Right atrium auricular region (tissue), 2 donors: Measurements from ENCODE around the gene TRIM56. TPM values are rescaled to one million over a fixed set of nuclear protein-coding genes. Genes with fewer than 3 reads are reported as not detected.
A peak's percentile ranks its signal among the peaks of the same experiment; 100 is the strongest.
"Not testable (repeated sequence)": the region's sequence is repeated elsewhere in the genome, so short reads cannot be mapped to it uniquely, and the experiment has no call there.

Source experiments
- DNase-seq: peaks from one replicate; pipeline ENCODE4 v3.0.0-alpha.2; 2019; ENCODE audit warnings: low spot score
- H3K27ac ChIP-seq, 2 donors: fragments of 200-600 bp; sonication (generic); 1 replicate in 1 of 2; 2 replicates in 1 of 2; pipeline ENCODE4 v1.5.1; 2016 to 2019
- H3K27me3 ChIP-seq, 2 donors: fragments of 200-600 bp; sonication (generic); one replicate each; pipeline versions ENCODE4 v1.5.1 to v1.6.0; 2017 to 2019
- H3K36me3 ChIP-seq: fragments of 200-600 bp; sonication (generic); one replicate; pipeline ENCODE4 v1.5.1; 2016
- H3K4me1 ChIP-seq, 2 donors: fragments of 200-600 bp; sonication (generic); one replicate each; pipeline versions ENCODE4 v1.5.1 to v1.6.0; 2017 to 2019
- H3K4me3 ChIP-seq, 2 donors: fragments of 200-600 bp; sonication (generic); 1 replicate in 1 of 2; 2 replicates in 1 of 2; pipeline ENCODE4 v1.5.1; 2017 to 2019; ENCODE audit warnings: mild to moderate bottlenecking in 1 of 2, moderate library complexity in 1 of 2
- H3K9me3 ChIP-seq, 2 donors: fragments of 200-600 bp; sonication (generic); one replicate each; pipeline ENCODE4 v1.5.1; 2019
- total RNA-seq, 2 donors: library from RNA; depleted of rRNA; stranded (reverse); fragments of >200 nt; gene quantifications; one replicate each; pipeline ENCODE4 v1.1.0, GENCODE V29; 2016
- TF ChIP-seq, protein P1 (sequence below), 2 donors: fragments of 200-600 bp; sonication (generic); IDR thresholded peaks; one replicate each; pipeline ENCODE4 v1.5.1; 2019; ENCODE audit warnings: antibody characterized with exemption in 2 of 2

The TRIM56 gene
- total RNA-seq, 2 donors from 2014 or later: 10.2 to 15.2 TPM

DNA sequence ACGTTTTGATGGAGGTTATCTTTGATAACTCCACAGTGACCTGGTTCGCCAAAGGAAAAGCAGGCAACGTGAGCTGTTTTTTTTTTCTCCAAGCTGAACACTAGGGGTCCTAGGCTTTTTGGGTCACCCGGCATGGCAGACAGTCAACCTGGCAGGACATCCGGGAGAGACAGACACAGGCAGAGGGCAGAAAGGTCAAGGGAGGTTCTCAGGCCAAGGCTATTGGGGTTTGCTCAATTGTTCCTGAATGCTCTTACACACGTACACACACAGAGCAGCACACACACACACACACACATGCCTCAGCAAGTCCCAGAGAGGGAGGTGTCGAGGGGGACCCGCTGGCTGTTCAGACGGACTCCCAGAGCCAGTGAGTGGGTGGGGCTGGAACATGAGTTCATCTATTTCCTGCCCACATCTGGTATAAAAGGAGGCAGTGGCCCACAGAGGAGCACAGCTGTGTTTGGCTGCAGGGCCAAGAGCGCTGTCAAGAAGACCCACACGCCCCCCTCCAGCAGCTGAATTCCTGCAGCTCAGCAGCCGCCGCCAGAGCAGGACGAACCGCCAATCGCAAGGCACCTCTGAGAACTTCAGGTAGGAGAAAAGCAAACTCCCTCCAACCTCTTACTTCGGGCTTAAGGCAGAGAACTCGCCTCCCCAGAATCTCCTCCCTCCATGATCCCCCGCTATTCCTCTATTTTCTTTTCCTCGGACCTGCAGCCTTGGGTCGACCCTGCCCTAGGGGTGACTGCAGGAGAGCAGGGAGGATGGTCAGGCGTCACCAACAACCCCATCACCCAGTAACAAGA, 41.6 kb downstream of the TRIM56 start, which contains the start of gene SERPINE1:
SERPINE1 (plus strand) TSS at position 454 of the 809 bp plus-strand sequence. CDS start 1,290 bp downstream, outside the sequence.
- Histone ChIP-seq H3K27me3 (no peaks in the 10 kb centered on the region), H3K4me3 (peak within 1 kb of the TSS; percentile 34 to 36), H3K4me1 (peaks cover 0 to 68% of the 10 kb centered on the region in 2 donors), H3K9me3 (no peaks in the 10 kb centered on the region), H3K36me3 (peaks cover 15% of the 10 kb centered on the region), H3K27ac (peak within 1 kb of the TSS; percentile 77 to 79)
- peak; percentile 96 for DNase-seq
- TF ChIP-seq, protein P1, sequence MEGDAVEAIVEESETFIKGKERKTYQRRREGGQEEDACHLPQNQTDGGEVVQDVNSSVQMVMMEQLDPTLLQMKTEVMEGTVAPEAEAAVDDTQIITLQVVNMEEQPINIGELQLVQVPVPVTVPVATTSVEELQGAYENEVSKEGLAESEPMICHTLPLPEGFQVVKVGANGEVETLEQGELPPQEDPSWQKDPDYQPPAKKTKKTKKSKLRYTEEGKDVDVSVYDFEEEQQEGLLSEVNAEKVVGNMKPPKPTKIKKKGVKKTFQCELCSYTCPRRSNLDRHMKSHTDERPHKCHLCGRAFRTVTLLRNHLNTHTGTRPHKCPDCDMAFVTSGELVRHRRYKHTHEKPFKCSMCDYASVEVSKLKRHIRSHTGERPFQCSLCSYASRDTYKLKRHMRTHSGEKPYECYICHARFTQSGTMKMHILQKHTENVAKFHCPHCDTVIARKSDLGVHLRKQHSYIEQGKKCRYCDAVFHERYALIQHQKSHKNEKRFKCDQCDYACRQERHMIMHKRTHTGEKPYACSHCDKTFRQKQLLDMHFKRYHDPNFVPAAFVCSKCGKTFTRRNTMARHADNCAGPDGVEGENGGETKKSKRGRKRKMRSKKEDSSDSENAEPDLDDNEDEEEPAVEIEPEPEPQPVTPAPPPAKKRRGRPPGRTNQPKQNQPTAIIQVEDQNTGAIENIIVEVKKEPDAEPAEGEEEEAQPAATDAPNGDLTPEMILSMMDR (IDR thresholded peaks at IDR 0.05): peak in 1 of 2 donors; percentile 23

DNA sequence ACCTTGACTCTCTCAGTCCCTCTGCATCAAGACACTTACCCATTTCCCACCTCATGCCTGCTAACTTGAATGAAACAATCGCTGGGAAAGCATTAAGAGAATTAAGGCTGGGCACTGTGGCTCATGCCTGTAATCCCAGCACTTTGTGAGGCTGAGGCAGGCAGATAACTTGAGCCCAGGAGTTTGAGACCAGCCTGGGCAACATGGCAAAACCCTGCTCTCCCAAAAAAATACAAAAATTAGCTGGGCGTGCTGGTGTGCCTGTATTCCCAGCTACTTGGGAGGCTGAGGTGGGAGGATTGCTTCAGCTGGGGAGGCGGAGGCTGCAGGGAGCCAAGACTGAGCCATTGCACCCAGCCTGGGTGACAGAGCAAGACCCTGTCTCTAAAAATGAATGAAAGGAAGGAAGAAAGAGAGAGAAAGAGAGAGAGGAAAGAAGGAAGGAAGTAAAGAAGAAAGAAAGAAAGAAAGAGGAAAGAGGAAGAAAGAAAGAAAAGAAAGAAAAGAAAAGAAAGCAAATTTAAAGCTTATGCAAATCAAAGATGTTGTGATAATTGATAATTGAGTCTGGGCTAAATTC, 42.3 kb downstream of the TRIM56 start:
- Histone ChIP-seq H3K27ac (peak overlapping the region; percentile 77 to 79), H3K36me3 (peaks cover 20% of the 10 kb centered on the region), H3K4me3 (peak overlapping the region; percentile 34 to 36), H3K4me1 (peaks cover 0 to 61% of the 10 kb centered on the region in 2 donors), H3K27me3 (no peaks in the 10 kb centered on the region), H3K9me3 (no peaks in the 10 kb centered on the region)
- no peak for DNase-seq
- TF ChIP-seq, protein P1 (IDR thresholded peaks at IDR 0.05): no peak

DNA sequence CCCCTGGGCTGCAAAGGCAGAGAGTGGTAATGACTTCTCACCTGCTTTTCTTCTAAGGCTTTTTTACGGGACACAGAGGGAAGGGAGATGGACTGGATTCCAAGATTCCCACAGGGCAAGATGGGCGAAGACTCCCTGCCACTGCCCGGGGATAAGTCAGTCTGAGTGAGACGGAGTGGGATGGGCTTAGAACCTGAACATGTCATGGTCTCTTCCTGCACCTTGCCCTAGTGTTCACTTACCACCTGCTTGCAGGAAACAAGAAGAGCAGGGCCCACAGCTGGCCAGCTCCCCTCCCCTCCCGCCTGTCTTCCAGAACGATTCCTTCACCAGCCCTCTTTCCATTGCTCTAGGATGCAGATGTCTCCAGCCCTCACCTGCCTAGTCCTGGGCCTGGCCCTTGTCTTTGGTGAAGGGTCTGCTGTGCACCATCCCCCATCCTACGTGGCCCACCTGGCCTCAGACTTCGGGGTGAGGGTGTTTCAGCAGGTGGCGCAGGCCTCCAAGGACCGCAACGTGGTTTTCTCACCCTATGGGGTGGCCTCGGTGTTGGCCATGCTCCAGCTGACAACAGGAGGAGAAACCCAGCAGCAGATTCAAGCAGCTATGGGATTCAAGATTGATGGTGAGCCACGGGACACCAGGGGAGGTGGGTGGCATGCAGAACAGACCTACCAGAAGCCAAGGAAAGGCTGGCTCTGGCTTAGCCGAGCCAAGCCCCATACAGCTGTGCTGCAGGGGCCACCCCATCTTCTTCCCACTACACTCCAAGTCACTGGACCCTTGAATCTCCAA, 43.0 kb downstream of the TRIM56 start:
- no peak for DNase-seq
- Histone ChIP-seq H3K4me1 (peaks cover 0 to 54% of the 10 kb centered on the region in 2 donors), H3K36me3 (peaks cover 20% of the 10 kb centered on the region), H3K27me3 (no peaks in the 10 kb centered on the region), H3K4me3 (peak overlapping the region; percentile 34 to 36), H3K9me3 (no peaks in the 10 kb centered on the region), H3K27ac (no peak overlapping the region)
- TF ChIP-seq, protein P1 (IDR thresholded peaks at IDR 0.05): no peak

DNA sequence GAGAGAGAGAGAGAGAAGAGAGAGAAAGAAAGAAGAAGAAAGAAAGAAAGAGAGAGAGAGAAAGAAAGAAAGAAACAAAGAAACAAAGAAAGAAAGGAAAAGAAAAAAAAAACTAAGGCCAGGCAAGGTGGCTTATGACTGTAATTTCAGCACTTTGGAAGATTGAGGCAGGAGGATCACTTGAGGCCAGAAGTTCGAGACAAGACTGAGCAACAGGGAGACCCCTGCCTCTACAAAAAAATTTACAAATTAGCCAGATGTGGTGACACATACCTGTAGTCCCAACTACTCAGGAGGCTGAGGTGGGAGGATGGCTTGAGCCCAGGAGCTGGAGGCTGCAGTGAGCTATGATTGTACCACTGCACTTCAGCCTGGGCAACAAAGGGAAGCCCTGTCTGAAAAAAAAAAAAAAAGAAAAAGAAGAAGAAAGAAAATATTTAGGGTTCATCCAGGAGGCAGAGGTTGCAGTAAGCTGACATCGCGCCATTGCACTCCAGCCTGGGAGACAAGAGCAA, 44.4 kb downstream of the TRIM56 start:
- no peaks in the 10 kb centered on the region for H3K9me3 ChIP-seq
- no peaks in the 10 kb centered on the region for H3K27me3 ChIP-seq
- no peak overlapping the region for H3K27ac ChIP-seq
- TF ChIP-seq, protein P1 (IDR thresholded peaks at IDR 0.05): no peak
- peaks cover 0 to 42% of the 10 kb centered on the region in 2 donors for H3K4me1 ChIP-seq
- no peak overlapping the region for H3K4me3 ChIP-seq
- H3K36me3 ChIP-seq: peaks cover 20% of the 10 kb centered on the region
- DNase-seq: no peak

DNA sequence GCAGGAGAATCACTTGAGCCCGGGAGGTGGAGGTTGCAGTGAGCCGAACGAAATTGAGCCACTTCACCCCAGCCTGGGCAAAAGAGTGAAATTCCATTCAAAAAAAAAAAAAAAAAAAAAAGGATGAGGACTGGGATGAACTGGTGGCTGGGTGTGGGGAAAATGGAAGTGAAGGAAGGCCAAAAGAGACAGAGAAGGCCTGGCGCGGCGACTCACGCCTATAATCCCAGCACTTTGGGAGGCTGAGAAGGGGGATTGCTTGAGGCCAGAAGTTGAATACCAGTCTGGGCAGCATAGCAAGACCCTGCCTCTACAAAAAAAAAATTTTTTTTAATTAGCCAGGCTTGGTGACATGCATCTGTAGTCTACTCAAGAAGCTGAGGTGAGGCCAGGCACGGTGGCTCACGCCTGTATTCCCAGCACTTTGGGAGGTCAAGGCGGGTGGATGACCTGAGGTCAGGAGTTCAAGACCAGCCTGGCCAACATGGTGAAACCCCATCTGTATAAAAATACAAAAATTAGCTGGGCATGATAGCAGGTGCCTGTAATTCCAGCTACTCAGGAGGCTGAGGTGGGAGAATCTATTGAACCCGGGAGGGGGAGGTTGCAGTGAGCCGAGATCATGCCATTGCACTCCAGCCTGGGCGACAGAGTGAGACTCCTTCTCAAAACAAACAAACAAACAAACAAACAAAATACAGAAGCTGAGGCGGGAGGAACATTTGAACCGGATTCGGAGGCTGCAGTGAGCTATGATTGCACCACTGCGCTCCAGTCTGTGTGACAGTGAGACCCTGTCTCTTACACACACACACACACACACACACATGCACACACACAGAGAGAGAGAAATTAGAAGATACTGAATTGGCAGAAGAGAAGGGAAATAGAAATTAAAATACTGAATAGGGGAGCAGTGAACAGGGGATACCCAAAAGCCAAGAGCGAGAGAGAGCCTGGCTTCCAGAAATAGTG, 47.6 kb downstream of the TRIM56 start:
- Histone ChIP-seq H3K4me1 (peaks cover 0 to 14% of the 10 kb centered on the region in 2 donors), H3K36me3 (peaks cover 32% of the 10 kb centered on the region)
- H3K27me3 ChIP-seq, DNase-seq, H3K27ac ChIP-seq, H3K4me3 ChIP-seq, H3K9me3 ChIP-seq: not testable (repeated sequence)
